NB4 (cell line): ENCODE measurements around the gene FTCDNL1.

Experiments used
- CTCF ChIP-seq: IDR thresholded peaks from one replicate; pipeline ENCODE4 v1.5.1; 2012; ENCODE audit warnings: low read depth, low read length
- MAX ChIP-seq: IDR thresholded peaks from 2 replicates; pipeline ENCODE4 v1.6.1; 2011; ENCODE audit warnings: low read depth, low read length
- POLR2A ChIP-seq: IDR thresholded peaks from 2 replicates; pipeline ENCODE4 v1.6.1; 2011; ENCODE audit warnings: mild to moderate bottlenecking; ENCODE audit not compliant: insufficient read length; ENCODE audit errors: extremely low read depth

GRCh38 chr2:199756743-199757142 is 94.2 kb downstream of the FTCDNL1 start:
- TF ChIP-seq POLR2A (no peak), CTCF (no peak), MAX (no peak)
